MM.1S (cell line): Measurements from ENCODE around the gene PCDHA1.

Experiments
- EZH2phosphoT487 ChIP-seq: fragments of 300-600 bp; sonication (generic); IDR thresholded peaks from 2 replicates; pipeline ENCODE4 v1.6.1; 2018; ENCODE audit warnings: antibody characterized with exemption, low read length
- TF ChIP-seq, protein P1 (sequence below): fragments of 300-600 bp; sonication (generic); IDR thresholded peaks from 2 replicates; pipeline ENCODE4 v1.5.1; 2016; ENCODE audit warnings: antibody characterized with exemption, low read length, mixed read lengths

DNA sequence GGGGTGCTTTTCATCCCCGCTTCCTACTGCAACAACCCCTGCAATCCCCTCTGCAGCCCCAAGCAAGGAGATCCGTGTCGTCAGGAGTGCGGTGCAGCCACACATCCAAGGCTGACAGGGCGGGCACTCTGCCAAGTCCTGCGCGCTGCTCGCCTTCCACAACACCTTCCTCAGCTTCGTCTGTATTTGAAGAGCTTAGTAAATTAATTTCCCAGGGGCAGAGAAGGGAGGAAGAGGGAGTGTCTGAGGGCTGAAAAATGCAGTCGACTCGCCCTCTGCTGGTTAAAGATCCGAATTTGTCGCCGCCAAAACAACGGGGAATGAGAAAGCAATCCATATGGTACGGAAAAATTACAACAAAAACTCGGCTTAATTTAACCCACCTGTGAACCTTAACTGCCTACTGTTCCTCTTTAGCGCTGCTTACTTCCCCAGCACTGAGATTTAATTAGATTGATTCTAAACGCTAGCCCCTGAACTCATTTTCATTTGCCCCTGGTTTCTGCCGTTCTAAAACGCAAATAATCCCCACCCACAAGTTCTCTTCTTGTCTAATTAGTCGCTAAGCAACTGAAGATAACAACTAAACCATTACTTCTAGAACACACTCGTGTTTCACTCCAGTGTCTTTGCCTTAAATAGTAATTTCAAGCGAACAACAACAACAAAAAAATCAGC is 254.3 kb downstream of the PCDHA1 start:
- TF ChIP-seq, protein P1, sequence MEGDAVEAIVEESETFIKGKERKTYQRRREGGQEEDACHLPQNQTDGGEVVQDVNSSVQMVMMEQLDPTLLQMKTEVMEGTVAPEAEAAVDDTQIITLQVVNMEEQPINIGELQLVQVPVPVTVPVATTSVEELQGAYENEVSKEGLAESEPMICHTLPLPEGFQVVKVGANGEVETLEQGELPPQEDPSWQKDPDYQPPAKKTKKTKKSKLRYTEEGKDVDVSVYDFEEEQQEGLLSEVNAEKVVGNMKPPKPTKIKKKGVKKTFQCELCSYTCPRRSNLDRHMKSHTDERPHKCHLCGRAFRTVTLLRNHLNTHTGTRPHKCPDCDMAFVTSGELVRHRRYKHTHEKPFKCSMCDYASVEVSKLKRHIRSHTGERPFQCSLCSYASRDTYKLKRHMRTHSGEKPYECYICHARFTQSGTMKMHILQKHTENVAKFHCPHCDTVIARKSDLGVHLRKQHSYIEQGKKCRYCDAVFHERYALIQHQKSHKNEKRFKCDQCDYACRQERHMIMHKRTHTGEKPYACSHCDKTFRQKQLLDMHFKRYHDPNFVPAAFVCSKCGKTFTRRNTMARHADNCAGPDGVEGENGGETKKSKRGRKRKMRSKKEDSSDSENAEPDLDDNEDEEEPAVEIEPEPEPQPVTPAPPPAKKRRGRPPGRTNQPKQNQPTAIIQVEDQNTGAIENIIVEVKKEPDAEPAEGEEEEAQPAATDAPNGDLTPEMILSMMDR: peak; percentile 49
- no peak for TF ChIP-seq EZH2phosphoT487
